GM18520 (cell line): ENCODE data around the gene PSMB5.
A peak's percentile ranks its signal among the peaks of the same experiment; 100 is the strongest.

Source experiments
- ATAC-seq: cut with Tn5 transposase; IDR thresholded peaks from one replicate; pipeline ENCODE4 v1.9.1; 2021; ENCODE audit not compliant: unreplicated experiment

The PSMB5 gene

GRCh38 chr14:23034498-23035302, at the start of gene PSMB5:
Gene PSMB5 (minus strand): TSS chr14:23034900. CDS start chr14:23034881, 19 bp downstream.
- peak; percentile 85 for ATAC-seq

DNA sequence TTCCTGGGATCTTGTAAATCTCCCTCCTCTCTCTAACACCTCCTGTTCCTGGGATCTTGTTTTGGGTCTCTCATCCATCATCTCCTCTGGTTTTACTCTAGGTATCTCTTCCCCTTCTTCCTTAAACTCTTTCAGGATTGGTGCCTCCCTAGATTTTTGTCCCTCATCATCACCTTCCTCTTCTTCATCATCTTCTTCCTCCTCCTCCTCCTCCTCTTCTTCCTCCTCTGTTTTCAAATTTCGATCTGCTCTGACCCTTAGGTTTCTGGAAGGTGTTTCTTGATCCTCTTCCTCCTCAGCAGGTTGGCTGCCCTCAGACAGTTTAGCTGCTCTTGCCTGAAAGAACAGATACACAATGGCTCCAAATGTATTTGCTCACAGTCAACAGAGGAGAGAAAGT, 45.8 kb upstream of the PSMB5 start:
- no peak for ATAC-seq

DNA sequence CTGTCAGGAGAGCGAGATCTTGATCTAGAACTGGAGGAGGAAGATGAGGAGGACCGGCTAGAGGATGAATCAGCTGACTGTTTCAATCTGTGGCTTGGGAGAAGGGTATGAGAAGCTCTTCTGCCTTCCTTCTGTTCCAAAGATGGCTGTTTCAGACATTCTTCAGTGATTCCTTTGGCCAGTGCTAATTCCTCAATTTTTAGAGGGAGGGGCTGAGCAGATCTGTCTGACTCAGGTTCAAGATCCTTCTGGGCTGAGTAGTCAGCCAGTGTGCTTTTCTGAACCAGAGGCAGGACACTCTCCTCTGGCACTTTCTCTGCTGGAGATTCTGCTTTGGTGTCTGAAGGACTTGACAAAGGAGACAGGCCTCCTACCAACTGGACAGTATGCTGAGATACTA, 45.0 kb upstream of the PSMB5 start:
- ATAC-seq, result no peak

GRCh38 chr14:23078692-23079116, 44.0 kb upstream of the PSMB5 start:
- ATAC-seq, result no peak

GRCh38 chr14:23077962-23078361, 43.3 kb upstream of the PSMB5 start:
- no peak for ATAC-seq

DNA sequence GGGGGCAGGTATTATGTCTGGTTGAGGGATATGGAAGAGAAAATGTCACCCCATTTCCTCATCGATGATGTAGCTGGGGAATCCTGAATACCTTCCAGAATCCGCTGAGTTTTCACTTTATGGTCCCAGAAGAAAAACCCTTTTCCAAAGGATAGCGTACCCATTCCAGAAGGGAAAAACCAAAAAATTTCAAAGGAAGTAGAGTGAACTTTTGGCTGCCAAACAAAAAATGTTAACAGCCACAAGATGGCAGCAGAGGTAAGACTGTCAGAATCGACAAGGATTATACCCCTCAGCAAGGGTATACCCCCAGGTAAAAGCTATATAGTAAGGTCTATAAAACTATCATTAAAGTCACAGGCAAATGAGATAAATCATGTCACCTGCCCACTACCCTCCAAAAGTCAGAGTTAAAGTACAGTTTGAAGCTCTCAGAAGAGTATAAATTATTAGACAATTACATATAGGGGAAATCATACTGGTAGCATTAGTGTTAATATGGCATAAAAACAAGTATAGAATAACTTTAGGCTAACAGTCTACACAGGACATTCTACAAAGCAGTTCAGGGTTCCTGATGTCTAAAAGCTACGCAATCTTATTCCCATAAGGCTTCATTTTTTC, 42.2 kb upstream of the PSMB5 start:
- ATAC-seq, result no peak

- ATAC-seq, result no peak
Measured at GRCh38 chr14:23074906-23075305, 40.2 kb upstream of the PSMB5 start.

DNA sequence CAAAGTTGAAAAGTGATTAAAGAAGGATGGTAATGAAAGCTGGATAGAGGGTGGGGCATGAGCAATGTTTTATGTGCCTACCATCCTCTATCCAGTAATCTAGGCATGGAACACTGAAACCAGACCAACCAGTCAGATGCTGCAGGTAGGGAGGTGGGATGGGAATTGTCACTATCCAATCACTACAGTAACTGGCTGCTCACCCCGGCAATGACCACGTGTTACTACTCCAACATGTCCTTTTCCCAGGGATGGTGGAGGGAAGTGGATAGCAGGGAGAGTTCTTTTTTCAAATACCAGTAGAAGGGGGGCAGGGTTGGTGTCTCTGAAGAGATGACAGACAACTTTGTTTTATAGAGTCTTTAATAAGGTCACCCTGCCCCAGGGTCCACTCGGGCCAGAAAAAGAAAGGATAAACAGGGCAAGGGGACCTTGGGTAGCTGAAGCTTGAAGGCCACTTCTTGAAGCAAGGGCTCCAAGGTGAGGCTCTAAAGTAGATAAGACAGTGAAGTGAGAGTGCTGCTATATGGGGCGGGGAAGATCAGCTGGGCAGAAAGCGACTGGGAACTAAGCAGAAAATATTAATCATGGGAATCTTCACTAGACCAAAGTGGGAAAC, 37.3 kb upstream of the PSMB5 start:
- no peak for ATAC-seq

- ATAC-seq, result peak; percentile 69
Measured at GRCh38 chr14:23071244-23071920, 36.7 kb upstream of the PSMB5 start.

DNA sequence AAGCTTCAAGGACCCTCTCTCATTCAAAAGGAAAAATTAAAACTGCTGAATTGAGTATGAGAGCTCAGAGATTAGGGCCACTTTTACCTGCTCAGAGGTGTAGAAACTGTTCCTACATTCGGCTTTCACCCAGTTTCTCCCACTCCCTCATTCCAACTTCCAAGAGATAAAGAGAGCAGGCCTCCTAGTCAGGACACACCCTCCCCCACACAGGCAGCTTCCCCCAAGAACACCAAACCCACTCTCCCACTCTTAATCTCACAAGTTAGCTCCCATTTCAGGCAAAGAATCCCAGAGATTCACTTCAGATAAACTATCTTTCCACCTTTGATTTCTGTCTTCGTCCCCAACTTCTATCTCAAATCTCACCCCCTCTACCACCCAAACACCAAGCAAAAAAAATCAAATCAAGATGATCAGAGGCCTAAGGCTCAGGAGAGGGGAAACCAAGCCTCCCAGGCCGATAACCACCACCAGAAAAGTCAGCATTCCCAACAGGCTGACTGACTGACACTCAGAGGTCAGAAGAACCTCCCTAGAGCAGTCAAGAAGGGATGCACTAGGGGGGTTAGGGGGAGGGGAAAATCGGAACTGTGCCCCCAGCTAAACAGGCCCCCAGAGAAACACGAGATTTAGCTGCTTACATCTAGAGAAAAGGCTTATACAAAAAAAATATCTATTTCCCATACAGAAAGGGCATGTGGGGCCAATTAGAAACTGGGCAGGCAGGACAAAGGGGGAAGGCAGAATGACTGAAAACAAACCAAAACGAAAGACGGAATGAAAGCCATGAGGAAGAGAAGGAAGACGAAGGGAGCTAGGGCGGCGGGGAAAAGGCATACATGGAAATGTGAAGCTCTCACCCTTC, 35.8 kb upstream of the PSMB5 start:
- ATAC-seq, result no peak

- no peak for ATAC-seq
Measured at GRCh38 chr14:23069413-23069806, 34.7 kb upstream of the PSMB5 start.

GRCh38 chr14:23068789-23069412, 34.2 kb upstream of the PSMB5 start:
- ATAC-seq, result peak; percentile 59

- ATAC-seq, result no peak
Measured at GRCh38 chr14:23067847-23068788, 33.4 kb upstream of the PSMB5 start.

DNA sequence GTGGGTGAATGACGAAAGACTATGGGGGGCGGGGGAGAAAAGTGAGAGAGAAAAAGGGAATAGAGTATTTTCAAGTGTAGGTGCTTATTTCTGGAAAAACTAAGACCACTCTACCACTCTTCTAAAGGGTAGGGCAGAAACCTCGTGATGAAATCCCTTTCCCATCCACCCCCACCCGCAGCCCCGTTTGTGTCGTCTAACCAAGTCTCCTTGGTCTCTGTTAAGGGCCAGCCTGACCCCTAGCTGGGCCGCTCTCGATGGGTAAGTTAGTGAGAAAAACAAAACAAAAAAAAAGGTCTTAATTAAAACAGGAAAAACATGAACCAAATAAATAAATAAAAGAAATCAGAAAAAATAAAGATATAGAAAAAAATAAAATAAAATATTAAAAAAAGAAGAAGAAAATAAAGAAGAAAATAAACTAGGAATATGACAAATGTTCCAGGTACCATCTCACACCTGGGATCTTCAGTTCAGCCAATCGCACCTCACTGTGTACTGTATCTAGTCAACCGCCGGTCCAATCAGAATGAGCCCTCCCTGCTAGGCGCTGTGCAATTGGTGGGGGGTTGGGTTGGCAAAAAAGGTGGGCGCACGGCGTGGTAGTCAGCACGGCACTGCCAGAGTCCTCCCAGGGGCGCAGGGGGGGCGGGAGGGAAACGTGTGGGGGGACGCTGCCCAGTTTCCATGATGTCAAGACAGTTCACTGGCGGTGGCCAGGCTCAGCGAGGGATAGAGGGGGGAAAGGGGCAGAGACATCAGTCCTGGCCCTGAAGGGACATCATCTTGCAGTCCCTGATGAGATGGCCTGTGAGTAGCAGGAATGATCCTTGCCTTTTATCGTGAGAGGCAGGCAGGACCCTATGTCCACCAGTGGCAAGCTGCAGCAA, 32.4 kb upstream of the PSMB5 start:
- no peak for ATAC-seq

DNA sequence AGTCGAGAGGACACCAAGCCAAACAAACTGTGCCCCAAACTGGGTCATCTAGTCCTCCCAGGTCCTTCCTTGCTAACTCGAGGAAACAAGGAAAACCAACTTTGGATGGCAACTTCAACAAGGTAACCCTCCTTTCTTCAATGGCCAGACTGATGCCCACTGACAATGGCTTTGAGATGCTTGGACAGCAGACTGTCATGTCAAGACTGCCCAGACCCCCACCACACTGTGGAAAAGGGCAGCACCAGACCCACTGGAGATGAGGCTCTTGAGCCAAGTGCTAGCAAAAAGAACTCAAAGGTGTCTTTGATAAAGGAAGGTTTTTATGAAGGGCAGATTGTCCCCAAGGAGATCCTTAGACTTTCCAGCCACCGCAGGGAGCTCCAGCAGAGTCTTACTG, 31.7 kb upstream of the PSMB5 start:
- ATAC-seq, result no peak

DNA sequence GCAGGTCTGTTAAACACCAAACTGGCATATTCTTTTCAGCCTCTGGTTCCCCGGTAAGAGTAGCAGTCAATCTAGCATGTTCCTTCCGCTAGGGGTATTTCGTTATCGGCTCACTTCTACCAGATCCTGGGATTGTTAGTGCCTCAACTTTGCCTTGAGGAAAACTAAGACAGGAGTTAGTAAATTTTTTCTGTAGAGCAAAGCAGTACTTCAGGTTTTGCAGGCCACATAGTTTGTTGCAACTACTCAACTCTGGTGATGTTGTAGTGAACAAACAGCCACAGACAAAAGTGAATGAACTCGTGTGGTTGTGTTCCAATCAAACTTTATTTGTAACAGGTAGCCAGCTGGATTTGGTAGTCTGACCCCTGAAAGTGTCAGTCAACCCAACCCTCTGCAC, 28.9 kb upstream of the PSMB5 start:
- no peak for ATAC-seq

GRCh38 chr14:23062002-23062401, 27.3 kb upstream of the PSMB5 start:
- no peak for ATAC-seq
